Measurements from ENCODE around the gene GJD4.

GRCh38 chr10:35644050-35644950 is 39.2 kb downstream of the GJD4 start:
- TF ChIP-seq CTCF (IDR thresholded peaks at IDR 0.05; ENCODE audit: poor library complexity, severe bottlenecking), result no peak
- TF ChIP-seq POLR2AphosphoS5 (IDR thresholded peaks at IDR 0.05), result no peak
- no peak for TF ChIP-seq EZH2 (IDR thresholded peaks at IDR 0.05; ENCODE audit: borderline replicate concordance, insufficient read depth, low read length, poor library complexity, severe bottlenecking)
- TF ChIP-seq EP300 (conservative IDR thresholded peaks at IDR 0.05; ENCODE audit: poor library complexity, severe bottlenecking), result no peak
- TF ChIP-seq SMC3 (conservative IDR thresholded peaks at IDR 0.05; ENCODE audit: poor library complexity), result no peak
- no peak for TF ChIP-seq REST (IDR thresholded peaks at IDR 0.05; ENCODE audit: borderline replicate concordance)
- no peak for TF ChIP-seq TAF1 (IDR thresholded peaks at IDR 0.05; ENCODE audit: low read depth)
- TF ChIP-seq RAD21 (conservative IDR thresholded peaks at IDR 0.05), result no peak
- TF ChIP-seq MXI1 (conservative IDR thresholded peaks at IDR 0.05; ENCODE audit: poor library complexity, severe bottlenecking), result no peak

Measured in neural cell (in vitro differentiated cells).